A549 (cell line): ENCODE data around the gene ECI1.

Experiments used
- CTCF ChIP-seq: fragments of >200 bp; sonication (Bioruptor Twin); formaldehyde crosslinking; IDR thresholded peaks from 3 replicates; pipeline ENCODE4 v1.5.1; 2016
- MAFK ChIP-seq: fragments of 450-650 bp; IDR thresholded peaks from 2 replicates; pipeline ENCODE4 v1.6.1; 2014; ENCODE audit not compliant: partially characterized antibody
- POLR2A ChIP-seq: IDR thresholded peaks from 2 replicates; pipeline ENCODE4 v1.6.1; 2012; ENCODE audit warnings: mild to moderate bottlenecking, low read length
- RCOR1 ChIP-seq: fragments of 150-350 bp; IDR thresholded peaks from 2 replicates; pipeline ENCODE4 v1.6.1; 2014; ENCODE audit warnings: antibody characterized with exemption, low read length, low read depth
- RFX5 ChIP-seq: fragments of 450-650 bp; IDR thresholded peaks from 2 replicates; pipeline ENCODE4 v1.7.1; 2014; ENCODE audit warnings: antibody characterized with exemption, mild to moderate bottlenecking, moderate library complexity
- ZSCAN20 ChIP-seq: fragments of 250-450 bp; sonication (Bioruptor Pico); IDR thresholded peaks from 2 replicates; pipeline ENCODE4 v1.8.0; 2022; ENCODE audit warnings: mild to moderate bottlenecking, moderate library complexity

GRCh38 chr16:2229091-2229490 lies 22.3 kb downstream of the ECI1 start:
- TF ChIP-seq RFX5 = no peak
- TF ChIP-seq CTCF = no peak
- TF ChIP-seq MAFK = no peak
- no peak for TF ChIP-seq RCOR1
- no peak for TF ChIP-seq ZSCAN20 (CRISPR knock-in tag)
- no peak for TF ChIP-seq POLR2A
